Activated naive CD4-positive, alpha-beta T cell treated with Interleukin-2 at 50 U/mL for 16 hours (primary cell): ENCODE data around the gene CIAPIN1.
"Not testable (repeated sequence)": the region's sequence is repeated elsewhere in the genome, so short reads cannot be mapped to it uniquely, and the experiment has no call there.

ENCODE experiments used
- DNase-seq: peaks from one replicate; pipeline ENCODE4 v3.0.0-alpha.2; 2020

CIAPIN1 gene

GRCh38 chr16:57476546-57477410, 29.6 kb upstream of the CIAPIN1 start:
- no peak for DNase-seq

DNA sequence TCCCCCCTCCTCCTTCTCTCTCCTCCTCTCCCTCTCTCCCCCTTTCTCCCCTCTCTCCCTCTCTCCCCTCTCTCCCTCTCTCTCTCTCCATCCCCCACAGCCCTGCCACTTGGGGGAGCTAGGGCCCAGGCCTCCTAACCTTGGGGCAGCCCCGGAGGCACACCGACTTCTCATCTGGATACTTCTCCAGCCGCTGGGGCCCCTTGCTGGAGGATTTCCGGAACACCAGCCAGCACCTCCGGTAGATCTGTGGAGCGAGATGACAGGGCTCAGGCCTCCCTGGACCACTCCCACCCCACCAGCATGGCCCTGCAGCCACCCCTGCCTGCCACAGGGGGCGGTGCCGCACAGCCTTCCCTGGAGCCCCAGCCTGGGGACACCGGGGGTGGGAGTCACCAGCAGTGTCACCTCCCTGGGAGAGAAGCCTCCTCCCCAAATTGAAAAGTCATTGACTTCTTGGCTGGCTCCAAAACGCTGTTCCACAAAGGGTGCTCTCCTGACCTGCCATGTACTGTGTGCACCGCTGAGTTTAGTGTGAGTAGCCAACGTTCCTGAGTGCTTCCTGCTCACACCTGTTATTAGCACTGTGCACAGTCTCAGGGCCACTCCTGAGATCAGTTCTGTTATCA, 28.6 kb upstream of the CIAPIN1 start:
- DNase-seq: peak; percentile 69

DNA sequence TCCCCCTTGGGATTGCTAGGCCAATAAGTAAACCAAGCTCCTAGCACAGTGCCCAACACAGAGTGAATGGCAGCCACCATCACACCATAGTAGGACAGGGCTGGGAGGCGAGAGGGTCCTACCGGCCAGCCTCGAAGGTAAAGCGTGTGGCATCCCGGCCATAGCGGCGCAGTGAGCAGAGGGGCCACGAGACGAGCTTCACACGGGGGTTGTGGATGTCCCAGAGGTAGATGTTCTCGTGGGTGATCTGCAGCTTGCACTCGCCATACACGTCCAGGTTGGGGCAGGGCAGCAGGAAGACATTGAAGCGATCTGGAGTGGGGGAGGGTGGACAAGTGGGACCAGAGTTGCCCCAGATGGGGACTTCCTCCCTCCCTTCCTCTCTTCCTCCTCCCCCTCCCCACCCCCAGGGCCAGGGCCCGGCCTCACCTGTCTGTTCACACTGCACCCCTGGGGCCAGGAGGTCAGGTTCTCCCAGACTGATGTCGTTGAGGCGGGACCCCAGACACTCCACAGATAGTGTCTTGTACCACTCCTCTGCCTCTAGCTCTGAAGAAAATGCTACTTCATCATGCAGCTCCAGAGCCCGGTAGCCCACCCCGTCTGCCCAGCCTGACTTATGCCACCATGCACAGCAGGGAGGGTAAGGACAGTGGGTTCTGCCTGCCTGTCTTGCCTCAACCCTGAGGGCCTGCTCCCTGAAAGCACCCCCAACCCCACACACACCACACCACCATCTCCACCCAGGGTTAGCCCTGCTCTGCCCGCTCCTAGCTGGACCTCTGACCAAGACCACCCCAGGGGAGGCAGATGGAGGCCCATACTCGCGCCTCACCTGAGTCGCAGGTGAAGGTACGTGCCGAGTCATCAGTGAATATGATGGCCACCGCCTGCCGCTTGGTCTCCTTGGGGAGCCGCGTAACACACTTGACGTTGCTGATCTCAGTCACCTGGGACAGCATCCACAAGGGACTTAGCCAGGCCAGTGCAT, 27.8 kb upstream of the CIAPIN1 start:
- no peak for DNase-seq

DNA sequence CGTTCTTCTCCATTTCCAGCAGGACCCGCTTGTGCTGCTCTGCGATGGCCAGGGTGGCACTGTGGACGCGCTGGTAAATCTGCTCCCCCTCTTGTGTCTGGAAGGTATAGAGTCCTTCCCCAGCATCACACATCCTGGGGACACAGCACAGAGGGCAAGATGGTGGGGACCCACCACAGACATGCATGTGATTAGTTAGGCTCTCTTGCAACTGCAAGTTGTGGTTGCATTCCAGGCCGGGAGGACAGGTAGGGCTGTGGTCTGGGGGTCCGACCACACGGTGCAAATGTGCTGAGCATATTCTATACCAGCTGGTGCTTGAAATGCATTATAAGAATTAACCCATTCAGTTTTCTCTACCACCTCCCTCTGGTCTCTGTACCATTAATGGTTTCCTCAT, 26.7 kb upstream of the CIAPIN1 start:
- DNase-seq: no peak

- DNase-seq: no peak
Measured at GRCh38 chr16:57473176-57473840, 26.1 kb upstream of the CIAPIN1 start.

GRCh38 chr16:57472665-57473060, 25.5 kb upstream of the CIAPIN1 start:
- no peak for DNase-seq

GRCh38 chr16:57471852-57472664, 24.9 kb upstream of the CIAPIN1 start:
- DNase-seq: no peak

DNA sequence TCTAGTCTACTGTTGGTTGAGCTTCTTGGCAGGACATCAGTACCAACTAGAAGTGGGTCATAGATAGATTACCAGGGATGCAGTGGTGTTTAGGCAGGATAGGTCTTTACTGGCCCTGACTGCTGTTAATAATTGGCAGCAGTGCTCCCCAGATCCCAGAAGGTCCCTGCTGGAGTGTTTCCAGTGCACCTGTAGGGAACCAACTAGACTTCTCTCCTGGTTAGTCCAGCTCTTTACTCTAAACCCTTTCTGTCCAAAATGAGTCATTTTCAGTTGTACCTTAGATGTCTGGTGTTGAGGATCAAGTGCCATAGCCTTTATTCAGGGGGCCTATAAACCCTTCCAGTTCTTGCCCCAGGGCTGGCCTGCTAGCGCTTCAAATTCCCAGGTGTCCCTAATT, 24.0 kb upstream of the CIAPIN1 start:
- DNase-seq: no peak

DNA sequence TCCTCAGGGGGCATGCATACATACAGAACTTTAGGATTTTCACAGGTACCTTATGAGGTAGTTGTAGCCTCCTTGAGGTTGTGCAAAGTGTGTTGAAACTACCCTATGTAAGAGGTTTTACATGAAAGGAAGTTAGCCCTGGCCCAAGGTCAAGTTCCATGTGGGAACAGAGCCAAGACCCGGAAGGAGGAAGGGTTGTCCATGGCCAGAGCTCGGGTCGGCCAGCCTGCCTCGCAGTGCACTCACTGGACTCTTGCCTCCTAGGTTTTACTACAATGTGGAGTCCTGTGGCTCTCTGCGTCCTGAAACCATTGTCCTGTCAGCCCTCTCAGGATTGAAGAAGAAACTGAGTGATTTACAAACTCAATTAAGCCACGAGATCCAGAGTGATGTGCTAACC, 23.5 kb upstream of the CIAPIN1 start:
- DNase-seq: no peak

DNA sequence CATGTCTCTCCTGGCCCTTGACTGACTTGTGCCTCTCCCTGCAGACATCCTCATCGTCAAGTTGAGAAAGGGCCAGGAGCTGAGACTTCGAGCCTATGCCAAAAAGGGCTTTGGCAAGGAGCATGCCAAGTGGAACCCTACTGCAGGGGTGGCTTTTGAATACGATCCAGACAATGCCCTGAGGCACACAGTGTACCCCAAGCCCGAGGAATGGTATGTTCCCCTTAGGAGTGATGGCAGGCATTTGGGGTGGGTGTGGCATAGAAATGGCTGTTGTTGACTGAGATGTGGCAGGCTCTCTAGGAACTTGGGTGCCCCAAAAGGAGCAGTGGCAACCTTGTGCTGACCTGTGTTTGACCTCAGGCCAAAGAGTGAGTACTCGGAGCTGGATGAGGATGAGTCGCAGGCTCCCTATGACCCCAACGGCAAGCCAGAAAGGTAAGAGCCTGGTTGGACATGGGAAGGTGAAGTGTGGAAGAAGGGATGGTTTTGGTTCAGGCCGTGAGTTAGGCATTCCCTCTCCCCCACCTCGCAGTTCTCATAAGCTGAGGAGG, 22.8 kb upstream of the CIAPIN1 start:
- no peak for DNase-seq

- DNase-seq: no peak
Measured at GRCh38 chr16:57469046-57469445, 21.9 kb upstream of the CIAPIN1 start.

- DNase-seq: no peak
Measured at GRCh38 chr16:57468346-57468745, 21.2 kb upstream of the CIAPIN1 start.

GRCh38 chr16:57464523-57464922, 17.3 kb upstream of the CIAPIN1 start:
- DNase-seq: no peak

- no peak for DNase-seq
Measured at GRCh38 chr16:57462978-57463362, 15.8 kb upstream of the CIAPIN1 start.

- peak; percentile 94 for DNase-seq
Measured at GRCh38 chr16:57462209-57462977, 15.2 kb upstream of the CIAPIN1 start, which contains the start of gene POLR2C. POLR2C (plus strand) TSS chr16:57462679; CDS start chr16:57462725, 46 bp downstream.

GRCh38 chr16:57452021-57452420, 4.8 kb upstream of the CIAPIN1 start:
- no peak for DNase-seq

GRCh38 chr16:57446531-57447185, 527 bp downstream of the CIAPIN1 start:
- DNase-seq: peak; percentile 12

- no peak for DNase-seq
Measured at GRCh38 chr16:57445510-57445909, 1.7 kb downstream of the CIAPIN1 start.

GRCh38 chr16:57444711-57445110, 2.5 kb downstream of the CIAPIN1 start:
- no peak for DNase-seq

DNA sequence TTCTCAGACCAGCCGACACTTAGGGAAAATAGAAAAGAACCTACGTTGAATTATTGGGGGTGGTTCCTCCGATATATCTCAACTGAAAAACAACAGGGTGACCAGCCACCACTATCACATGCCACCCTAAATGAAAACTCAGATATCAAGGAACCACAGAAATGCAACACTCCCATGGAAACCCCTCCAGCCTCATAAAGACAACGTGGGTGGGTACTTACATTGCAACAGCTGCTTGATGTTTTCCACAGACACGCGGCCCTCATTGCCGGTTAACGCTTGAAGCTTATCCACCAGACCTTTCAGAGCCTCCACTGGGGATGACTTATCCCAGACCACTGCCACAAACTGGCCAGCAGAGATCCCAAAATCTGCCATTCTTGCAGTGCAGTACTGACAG, 6.6 kb downstream of the CIAPIN1 start:
- DNase-seq: not testable (repeated sequence)
